Kidney epithelial cell (primary cell): ENCODE measurements around the gene LOC101059915. TPM values are rescaled to one million over a fixed set of nuclear protein-coding genes. Genes with fewer than 3 reads are reported as not detected.
"Not testable (repeated sequence)": the region's sequence is repeated elsewhere in the genome, so short reads cannot be mapped to it uniquely, and the experiment has no call there.

ENCODE experiments used
- DNase-seq: peaks from one replicate; pipeline ENCODE4 v3.0.0-alpha.2; 2010; ENCODE audit warnings: low read depth
- H3K27me3 ChIP-seq: 2 replicates; pipeline ENCODE4 v1.6.0; 2011; ENCODE audit warnings: low read length; ENCODE audit not compliant: control insufficient read depth, insufficient read depth
- H3K36me3 ChIP-seq: 2 replicates; pipeline ENCODE4 v1.5.1; 2011; ENCODE audit warnings: low read length; ENCODE audit not compliant: control insufficient read depth, insufficient read depth
- H3K4me3 ChIP-seq: 2 replicates; pipeline ENCODE4 v1.5.1; 2011; ENCODE audit warnings: low read depth, mild to moderate bottlenecking, control low read depth, low read length
- total RNA-seq: library from RNA; depleted of rRNA; stranded (reverse); fragments of >200 nt; gene quantifications from 2 replicates; pipeline ENCODE4 v1.2.3, GENCODE V29; 2015

Gene LOC101059915

DNA sequence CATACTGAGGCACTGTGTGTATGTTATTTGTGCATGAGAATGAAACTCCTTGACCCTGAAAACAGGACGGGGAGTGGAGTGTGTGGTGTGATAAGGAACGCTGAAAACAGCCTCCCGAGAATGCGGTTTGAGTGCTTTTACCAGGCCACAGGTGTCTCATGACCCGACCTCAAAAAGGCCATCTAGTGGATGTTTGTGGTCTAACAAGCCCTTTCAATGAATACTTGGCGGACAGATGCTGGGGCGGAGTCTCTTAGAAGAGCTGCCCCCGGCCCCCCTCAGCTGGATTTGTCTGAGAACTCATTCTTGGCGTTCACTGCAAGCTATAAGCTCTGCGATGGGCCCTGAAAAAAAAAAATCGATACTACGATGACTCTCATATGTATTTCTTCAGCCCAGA, 35.5 kb downstream of the LOC101059915 start:
- not testable (repeated sequence) for H3K36me3 ChIP-seq, H3K4me3 ChIP-seq, H3K27me3 ChIP-seq, DNase-seq

DNA sequence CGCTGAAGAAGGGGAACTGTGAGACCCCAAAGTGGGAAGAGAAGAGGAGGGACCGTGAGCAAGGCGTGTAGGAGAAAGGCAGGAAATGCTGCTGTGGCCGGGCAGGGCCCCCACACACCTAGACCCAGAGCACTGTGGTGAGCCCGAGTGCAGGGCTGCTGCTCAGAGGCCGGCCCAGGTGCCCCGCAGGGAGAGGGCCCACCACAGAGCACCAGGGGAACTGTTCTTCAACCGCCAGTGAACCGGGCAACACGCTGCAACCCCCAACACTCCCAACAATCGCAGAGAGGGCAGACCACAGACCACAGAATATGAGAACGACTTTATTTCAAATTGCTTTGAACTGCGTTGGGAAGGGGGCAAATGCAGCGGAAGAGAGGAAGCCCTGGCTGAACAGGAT, 46.7 kb downstream of the LOC101059915 start:
- not testable (repeated sequence) for H3K36me3 ChIP-seq, H3K4me3 ChIP-seq, DNase-seq, H3K27me3 ChIP-seq

DNA sequence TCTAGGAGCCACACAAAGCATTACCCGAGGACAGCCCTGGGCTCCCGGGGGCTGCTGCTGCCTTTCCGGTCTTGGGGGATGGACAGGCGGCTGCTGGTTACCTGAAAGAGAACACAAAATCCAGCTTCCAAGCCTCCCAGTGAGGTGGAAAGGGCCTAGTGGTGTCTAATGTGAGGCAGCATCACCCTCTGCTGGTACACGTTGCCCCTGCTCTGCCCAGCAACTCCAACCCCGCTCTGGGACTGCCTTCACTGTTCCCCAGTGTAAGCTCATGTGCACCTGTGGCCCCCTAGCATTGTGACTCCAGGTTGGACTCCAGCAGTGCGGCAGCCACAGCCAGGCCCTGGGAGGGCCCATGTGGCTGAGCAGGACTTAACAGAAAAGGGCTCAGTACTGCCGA, 48.2 kb downstream of the LOC101059915 start:
- not testable (repeated sequence) for DNase-seq, H3K27me3 ChIP-seq, H3K4me3 ChIP-seq, H3K36me3 ChIP-seq

DNA sequence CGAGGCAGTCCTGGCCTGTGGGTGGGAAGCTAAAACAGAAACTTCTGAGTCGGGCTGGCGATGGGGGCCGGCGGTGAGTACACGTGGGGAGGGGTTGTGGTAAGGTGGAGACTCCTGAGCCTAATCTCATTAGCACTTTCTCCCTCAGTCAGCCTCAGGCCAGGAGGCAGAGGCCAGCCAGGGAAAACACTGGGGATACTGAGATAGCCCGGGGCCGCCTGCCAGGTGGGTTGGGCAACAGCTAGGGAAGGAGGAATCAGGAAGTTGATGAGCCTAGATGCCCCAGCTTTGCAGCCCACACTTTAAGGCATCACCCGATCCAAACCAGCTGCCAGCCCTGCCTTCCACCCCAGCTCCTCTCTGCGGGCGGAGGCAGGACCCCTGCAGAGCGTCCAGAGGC, 49.0 kb downstream of the LOC101059915 start:
- not testable (repeated sequence) for H3K36me3 ChIP-seq, DNase-seq, H3K27me3 ChIP-seq, H3K4me3 ChIP-seq

DNA sequence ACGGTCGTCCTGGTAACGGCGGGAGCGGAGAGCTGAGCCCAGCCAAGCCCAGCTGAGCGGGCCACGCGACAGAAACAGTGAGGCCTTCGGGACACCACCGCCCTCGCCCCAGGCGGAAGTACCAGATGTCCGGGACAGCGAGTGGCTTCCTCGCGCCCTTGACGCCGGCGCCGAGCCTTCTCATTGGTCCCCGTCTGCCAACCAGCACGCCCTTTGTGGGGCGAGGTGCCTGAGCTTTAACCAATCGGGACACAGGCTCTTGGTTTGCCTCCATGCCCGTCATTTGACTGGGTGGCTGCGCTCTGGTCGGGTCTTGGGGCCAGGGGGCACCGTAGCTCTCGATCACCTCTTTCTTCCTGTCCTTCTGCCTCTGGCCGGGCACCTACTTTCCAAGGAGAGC, 50.8 kb downstream of the LOC101059915 start, which contains the start of gene CXorf49:
Gene CXorf49, minus strand, starts transcription at position 101 of the 400 bp plus-strand sequence. CDS start 134 bp downstream, outside the sequence.
- DNase-seq, H3K36me3 ChIP-seq, H3K4me3 ChIP-seq, H3K27me3 ChIP-seq: not testable (repeated sequence)

DNA sequence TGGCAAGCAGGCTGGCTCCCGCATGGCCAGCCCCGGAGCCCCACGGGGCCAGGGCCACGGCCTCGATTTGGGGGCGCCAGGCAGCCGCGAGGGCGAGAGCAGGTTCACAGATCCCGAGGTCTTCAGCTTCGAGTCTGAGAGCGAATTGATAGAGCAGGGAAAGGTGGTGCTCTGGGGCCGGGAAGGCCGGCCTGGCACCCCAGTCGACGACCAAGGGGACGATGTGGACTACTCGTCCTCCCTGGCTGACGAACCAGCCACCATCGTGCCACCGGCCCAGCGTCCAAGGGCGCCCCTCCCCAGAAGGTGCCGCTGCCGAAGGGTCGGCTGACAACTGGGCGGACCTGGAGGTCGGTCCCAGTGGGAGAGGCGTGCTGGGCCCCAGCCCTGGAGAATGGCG, 51.8 kb downstream of the LOC101059915 start:
- H3K36me3 ChIP-seq, DNase-seq, H3K27me3 ChIP-seq, H3K4me3 ChIP-seq: not testable (repeated sequence)

DNA sequence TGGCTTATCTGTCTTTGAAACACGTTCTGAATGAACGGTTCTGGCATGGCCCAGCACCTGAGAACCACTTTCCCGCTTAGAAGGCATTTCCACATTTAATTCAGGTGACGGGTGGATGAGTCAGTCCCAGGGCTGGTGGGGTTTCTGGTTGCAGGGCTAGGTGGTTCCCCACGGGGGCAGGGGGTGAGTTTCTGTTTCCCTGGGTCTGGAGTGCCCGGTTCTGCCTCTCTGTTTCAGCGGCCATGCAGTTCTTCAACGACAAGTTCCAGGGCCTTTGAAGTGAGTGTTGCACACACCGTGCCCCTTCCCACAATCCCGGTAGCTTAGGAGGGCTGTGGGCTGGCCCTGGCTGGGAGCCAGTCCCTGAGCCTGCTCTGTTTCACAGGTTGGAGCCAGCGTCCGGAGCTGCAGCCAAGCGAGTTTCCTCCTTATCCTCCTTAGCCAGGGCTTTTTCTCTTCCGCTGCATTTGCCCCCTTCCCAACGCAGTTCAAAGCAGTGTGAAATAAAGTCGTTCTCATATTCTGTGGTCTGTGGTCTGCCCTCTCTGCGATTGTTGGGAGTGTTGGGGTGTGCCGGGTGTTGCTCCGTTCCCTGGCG, 53.0 kb downstream of the LOC101059915 start:
- not testable (repeated sequence) for H3K4me3 ChIP-seq, DNase-seq, H3K27me3 ChIP-seq, H3K36me3 ChIP-seq

Other genes starting within 250 kb of the LOC101059915 start
- gene OGT, start 134.4 kb upstream of the LOC101059915 start, total RNA-seq = 71.7 and 82.2 TPM in 2 replicates
- 3.1 and 4.1 TPM in 2 replicates for gene GCNA, start 89.1 kb upstream of the LOC101059915 start, total RNA-seq
- gene CXCR3, start 49.0 kb upstream of the LOC101059915 start, total RNA-seq = not detected in 2 replicates
- gene CXorf49, start 50.7 kb downstream of the LOC101059915 start, total RNA-seq = 52.7 and 80.7 TPM in 2 replicates
- gene CXorf49B, start 95.8 kb downstream of the LOC101059915 start, total RNA-seq = not detected in 2 replicates
- 1.4 and 1.6 TPM in 2 replicates for gene NHSL2, start 243.3 kb downstream of the LOC101059915 start, total RNA-seq